Measurements from ENCODE around the gene ULBP3.
"Not testable (repeated sequence)": the region's sequence is repeated elsewhere in the genome, so short reads cannot be mapped to it uniquely, and the experiment has no call there.

ULBP3 gene

DNA sequence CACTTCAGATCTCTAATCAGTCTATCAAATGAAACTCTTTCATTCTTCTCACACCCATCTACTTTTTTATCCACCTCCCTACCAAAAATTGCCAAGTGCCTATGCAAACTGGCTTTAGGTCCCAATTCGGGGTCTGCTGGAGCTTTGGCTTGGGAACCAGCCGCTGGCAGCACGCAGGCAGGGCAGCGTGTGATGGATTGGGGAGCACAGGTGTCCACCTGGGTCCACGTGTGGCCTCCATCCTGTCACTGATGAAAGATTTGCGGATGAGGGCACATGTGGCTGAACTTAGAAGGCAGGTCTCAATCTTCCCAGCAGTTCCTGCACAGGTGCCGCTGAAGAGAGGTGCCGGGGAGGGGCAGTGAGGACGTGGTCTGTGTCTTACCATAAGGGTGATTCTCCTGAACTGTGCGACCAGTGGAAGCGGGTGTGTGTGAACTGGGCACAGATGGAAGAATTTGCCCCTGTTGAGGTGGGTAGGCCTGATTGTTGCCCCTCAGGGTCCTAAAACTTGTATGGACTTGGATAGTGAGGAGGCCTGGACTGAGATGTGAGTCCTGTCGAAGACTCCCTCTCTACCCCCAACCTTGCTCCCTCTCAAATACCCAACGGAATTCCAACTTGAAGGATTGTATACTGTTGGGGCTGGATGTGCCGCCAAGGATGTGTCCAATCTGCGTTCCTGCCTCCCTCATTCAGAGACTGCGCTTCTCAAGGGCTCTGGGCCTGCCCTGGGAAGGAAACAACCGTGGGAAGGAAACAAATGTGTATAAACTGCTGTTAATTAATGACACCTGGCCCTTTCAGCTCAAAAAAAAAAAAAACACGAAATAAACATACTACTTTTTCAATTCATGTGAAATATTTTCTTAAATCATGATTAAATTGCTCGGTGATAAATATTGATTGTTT, 25.2 kb downstream of the ULBP3 start:
- DNase-seq (ENCODE audit: low read depth in 1 of 2, low spot score in 1 of 2): no peak

DNA sequence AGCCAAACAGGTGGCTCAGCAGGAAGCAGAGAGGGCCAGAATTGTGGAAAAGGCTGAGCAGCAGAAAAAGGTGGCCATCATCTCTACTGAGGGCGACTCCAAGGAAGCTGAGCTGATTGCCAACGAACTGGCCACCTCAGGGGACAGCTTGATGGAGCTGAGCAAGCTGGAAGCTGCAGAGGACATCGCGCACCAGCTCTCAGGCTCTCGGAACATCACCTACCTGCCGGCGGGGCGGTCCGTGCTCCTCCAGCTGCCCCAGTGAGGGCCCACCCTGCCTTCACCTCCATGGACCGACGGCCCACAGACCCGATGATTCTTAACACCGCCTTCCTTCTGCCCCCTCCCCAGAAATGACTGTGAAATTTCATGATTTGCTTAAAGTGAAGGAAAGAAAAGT, 25.8 kb downstream of the ULBP3 start:
- no peak for DNase-seq (ENCODE audit: low read depth in 1 of 2, low spot score in 1 of 2)

DNA sequence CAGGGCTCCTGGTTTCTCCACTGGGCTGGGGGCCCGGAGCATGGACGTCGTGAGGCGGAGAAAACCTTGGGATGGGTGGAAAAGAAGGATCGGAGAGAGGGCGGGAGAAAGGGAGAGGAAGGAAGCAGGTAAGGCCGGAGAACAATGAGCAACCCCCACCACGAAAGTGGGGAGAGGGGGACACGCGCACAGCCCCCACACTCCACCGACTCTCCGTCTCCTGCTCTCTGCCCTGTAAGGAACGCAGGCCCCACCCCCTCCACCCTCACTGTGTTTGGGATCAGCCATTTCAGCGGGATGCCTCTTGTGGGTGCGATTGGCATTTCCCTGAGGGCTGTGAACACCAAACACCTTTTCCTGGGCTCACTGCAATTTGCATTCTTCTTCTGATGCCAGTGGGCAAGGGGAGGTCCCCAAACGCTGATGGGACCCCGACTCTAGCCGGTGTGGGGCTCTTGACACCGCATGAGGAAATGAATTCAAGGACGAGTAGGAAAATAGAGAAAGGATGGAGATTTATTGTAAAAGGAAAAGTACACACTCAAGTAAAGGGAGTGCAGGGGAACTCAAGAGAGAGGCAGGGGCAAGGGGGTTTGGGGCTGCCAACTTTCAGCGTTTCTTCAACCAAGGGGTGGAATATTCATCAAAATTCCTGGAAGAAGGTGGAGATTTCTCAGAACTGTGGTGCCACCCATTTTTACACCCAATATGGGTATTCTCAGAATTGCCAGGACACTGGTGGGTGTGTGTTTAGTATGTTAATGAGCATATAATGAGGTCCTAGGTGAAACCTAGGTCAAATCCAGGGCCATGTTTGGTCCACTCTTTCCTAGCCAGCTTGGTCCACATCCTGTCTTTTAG, 30.5 kb downstream of the ULBP3 start:
- no peak for DNase-seq (ENCODE audit: low read depth in 1 of 2, low spot score in 1 of 2)

DNA sequence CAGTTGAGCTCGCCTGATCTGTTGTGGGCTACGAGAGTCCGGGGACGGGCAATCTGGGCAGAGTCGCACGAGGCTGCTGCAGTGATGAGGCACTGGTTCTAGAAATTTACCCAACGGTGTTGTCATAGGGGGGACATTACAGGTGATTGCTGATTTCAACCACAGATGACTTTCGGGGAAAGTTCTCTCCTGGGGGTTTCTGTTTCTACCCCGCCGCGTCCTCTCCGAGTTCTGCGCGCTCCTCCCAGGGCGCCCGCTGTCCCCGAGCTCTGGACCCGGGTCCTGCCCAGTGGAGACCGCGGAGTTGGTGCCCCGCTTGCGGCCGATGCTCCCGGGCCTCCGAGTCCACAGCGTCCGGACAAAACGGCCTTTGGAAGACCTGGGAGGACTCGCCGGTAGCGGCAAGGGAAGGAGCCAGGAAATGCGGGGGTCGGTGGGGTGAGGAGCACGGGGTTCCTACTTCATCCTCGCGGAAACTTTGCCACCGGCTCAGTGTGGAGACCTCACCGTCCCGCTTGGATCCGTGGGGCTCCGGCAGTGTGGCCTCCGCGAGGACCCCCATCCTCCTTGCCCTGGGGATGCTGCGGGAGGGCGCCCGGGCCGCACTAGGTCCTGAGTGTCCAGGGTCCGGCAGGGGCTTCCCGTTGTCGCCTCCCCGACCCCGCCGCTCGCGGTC, 31.3 kb downstream of the ULBP3 start:
- DNase-seq (ENCODE audit: low read depth in 1 of 2, low spot score in 1 of 2): no peak

DNA sequence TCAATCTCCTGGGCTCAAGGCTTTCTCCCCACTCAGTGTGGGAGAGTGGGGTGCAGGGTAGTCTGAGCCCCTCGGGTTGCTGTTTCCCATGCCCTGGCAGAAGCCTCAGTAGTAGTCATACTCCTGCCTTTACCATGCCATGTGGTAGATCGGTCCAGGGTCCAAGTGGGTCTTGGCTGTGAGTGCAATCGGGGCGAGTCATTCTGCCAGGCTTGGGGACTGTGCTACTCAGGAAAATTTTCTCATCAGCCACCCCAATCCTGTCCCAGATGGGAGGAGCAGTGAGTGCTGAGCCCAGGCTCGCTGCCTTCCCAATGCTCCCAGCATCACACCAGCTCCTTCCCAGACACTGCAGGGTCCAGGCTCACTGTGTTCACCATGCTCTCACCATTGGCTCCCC, 32.8 kb downstream of the ULBP3 start:
- no peak for DNase-seq (ENCODE audit: low read depth in 1 of 2, low spot score in 1 of 2)

DNA sequence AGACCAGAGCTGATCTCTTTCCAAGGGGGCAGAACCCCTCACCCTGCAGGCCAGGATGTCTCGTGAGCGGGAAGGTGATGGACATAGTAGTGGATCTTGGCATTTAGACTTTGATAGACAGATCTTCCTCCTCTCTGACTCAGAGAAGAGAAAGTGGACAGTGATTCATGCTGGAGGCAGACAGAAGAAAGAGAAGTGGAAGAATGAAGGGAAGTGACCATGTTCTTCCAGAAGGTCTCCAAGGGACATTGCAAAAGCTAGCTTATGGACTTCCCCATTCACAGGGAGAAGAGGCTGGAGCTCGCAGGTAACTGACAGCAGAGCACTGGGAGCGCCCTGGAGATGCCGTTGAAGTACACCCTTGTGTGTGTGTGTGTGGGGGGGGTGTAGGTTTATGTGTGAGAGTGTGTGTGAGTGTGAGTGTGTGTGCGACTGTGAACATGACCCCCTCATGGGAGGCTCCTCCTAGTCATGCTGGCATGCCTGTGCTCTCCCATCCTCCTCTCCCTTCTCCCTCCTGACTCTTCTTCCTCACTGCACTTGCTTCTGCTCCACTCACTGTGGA, 35.6 kb downstream of the ULBP3 start:
- no peak for DNase-seq (ENCODE audit: low read depth in 1 of 2, low spot score in 1 of 2)

DNA sequence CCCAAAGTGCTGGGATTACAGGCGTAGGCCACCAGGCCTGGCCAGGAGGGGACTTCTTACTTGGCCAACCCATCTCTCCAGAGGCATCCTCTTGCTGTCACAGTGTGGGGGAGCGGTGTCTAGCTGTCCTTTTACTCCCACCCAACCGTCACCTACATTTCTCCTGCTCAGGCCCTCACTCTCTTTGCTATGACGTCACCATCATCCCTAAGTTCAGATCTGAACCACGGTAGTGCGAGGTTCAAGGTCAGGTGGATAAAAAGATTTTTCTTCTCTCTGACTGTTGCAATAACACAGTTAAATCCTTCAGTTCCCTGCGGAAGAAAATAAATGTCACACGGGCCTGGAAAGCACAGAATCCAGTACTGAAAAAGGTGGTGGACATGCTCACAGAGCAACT, 36.3 kb downstream of the ULBP3 start:
- DNase-seq (ENCODE audit: low read depth in 1 of 2, low spot score in 1 of 2): no peak

DNA sequence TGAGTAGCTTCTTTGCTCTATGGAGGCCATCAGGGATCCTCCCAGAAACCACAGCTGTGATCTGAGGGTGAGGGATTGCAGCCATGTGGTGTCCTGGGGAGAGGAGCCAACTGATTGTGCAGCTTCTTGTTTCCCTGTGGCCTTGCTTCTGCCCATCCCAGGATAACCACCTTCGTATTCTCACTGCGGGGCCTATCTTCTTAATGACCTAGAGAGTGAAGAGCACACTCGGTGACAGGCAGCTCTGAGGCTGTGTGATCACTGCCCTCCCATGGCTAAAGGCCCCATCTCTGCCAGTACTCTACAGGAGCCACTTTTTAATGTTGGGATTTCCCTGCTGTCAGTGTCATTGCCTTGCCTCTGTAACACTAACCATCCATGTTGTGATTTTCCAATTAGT, 38.3 kb downstream of the ULBP3 start:
- DNase-seq (ENCODE audit: low read depth in 1 of 2, low spot score in 1 of 2): no peak

DNA sequence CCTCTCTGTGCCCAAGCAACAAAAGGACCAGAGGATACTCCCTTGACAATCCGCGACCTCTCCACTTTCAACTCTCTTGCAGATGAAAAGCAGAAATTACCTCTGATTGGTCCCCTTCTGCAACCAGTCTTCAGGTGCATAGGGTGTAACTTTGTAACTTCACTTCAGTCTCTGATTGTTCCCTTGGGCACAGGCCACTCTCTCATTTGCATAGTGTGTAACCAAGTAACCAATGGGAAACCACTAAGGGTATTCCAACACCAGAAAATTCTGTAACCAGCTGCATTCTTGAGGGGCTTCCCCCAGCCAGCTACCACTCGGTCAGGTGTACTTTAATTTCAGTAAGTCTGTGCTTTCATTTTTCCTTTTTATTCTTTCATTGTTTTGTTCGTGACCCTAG, 39.2 kb downstream of the ULBP3 start:
- no peak for DNase-seq (ENCODE audit: low read depth in 1 of 2, low spot score in 1 of 2)

DNA sequence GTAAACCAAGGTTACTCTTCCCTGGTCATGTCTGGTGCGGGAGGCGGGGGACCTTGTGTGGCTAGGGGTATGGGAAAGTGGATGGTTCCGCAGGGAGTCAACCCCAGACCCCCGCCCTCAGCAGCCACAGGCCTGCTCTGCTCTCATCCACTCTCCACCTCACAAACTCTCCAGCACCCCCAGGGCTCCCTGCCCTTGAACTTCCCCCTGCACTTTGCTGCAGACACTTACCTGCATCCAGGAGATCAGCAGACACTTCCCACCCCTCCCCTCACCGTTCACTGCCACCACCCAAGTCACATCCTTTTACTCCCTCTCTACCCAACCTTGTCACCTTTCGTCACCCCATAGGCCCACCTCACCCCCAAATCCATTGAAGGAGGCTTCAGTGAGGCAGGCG, 39.6 kb downstream of the ULBP3 start:
- DNase-seq (ENCODE audit: low read depth in 1 of 2, low spot score in 1 of 2): no peak

DNA sequence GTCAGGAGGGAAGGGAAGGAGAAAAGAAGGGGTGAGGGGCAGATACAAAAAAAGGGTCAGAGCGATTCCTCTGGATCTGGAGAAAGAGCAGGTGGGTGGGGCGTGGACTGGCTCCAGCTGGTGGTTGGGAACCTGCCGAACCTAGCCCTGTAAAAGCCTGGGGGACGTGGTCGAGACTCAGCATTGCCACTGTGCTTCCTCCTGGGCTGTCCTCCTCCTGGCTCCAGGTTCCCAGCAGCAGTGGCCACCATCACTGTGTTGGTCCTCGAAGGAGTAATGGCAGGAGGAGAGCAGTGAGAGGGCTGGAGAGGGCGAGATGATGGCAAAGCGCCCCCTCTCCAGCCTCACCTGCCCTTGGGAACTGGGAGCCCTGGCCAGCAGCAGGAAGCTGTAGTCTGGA, 40.1 kb downstream of the ULBP3 start:
- no peak for DNase-seq (ENCODE audit: low read depth in 1 of 2, low spot score in 1 of 2)

DNA sequence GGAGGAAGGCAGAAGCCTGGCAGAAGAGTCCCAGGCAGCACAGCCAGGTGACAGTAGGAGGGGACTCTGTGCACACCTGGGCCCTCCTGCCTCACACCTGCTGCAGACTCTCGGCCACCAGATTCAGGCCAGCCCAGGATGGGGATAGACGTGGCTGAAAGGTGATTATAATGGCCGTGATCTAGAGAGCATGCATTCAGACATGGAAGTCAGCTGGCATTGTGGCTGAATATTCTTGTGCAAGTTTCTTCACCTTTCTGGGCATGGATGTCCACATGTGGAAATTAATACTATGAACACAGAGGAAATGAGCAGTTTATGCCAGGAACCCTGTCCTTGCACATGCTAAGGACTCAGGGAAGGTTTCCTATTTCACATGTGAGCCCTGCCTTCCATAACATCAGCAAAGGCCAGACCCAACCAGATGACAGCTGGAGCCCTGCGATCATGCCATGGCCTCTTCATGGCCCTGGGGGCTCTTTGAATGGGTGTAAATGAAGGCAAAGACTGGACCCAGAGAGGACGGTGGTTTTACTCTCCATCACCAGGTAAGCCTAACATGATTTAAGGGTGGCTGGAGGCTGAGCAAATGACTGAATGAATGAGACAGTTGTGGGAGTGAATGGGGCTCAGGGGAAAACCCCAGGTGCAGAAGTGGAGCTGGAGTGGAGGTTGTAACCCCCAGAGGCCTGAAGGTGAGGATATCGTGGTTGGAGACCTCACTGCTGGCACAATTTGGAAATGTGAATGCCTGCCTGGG, 40.9 kb downstream of the ULBP3 start:
- DNase-seq (ENCODE audit: low read depth in 1 of 2, low spot score in 1 of 2): no peak

DNA sequence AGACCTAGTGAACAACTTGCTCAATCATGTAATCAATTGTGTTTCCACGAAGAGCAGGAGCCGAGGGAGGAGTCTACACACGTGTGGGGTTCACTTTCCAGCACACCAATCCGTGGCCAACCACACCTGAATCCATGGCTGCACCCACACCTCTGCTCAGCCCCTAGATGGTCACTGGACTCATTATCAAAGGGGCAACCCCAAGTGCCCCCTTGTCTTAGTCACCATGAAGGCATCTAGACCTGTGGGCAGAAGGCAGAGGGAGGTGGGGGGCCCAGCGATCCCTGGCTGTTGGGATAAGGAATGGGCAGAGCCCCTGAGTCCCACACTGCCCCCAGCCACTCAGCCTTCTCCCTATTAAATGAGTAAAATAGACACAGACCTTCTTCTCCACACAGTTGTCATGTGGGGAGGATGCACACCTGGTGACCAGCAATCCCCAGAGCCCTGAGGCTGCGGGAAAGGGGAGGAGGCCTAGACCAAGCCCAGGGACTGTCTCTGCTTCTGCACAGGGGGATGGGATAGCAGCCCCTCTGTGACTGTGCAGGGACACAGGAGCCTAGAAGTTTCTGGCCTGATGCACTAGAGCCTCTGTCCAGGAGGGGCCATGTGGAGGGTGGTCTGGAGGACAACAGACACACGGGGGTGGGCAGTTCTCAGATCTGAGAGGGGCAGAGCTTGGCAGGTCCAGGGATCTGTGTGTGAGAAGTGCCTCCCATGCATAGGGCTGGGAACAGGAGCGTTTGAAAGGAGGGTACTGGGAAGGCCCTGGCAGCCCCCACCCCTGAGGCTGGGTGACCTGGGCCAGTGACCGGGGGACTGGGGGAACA, 41.7 kb downstream of the ULBP3 start:
- DNase-seq (ENCODE audit: low read depth in 1 of 2, low spot score in 1 of 2): no peak

DNA sequence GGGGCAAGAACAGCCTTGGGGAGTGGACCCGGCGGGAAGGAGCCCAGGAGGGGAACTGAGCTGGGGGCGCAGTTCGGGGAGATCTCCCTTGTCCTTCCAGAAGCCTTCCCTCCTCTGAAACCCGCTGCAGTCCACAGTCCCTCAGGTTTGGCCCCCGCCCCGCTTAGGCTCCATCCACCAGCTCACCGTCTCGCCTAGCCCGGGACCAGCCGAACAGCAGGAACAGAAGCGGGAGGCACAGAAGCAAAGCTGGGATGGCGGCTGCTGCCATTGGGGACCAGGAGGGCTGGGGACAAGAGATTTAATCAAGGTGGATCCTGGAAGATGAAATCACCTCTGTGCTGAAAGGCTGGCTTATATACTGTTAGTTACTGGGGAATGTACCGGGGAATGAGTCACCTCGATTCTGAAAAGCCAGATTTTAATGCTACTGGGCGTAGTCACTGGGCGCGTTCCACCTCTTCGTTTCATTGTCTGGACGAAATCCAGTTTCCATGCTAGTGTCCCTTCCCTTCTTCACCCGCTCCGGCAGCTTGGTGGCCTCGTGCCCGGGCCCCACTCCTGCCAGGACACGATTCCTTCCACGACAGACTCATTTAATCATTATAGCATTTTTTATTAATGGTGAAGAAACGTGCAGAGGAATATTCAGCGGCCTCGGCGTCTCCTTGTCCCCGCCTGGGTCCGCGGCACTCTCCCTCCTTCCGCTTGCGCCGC, 43.6 kb downstream of the ULBP3 start, which contains the start of gene RAET1L:
TSS of gene RAET1L (minus strand) at position 332 of the 717 bp plus-strand sequence. CDS start at position 271, 61 bp downstream.
- no peak for DNase-seq (ENCODE audit: low read depth in 1 of 2, low spot score in 1 of 2)

DNA sequence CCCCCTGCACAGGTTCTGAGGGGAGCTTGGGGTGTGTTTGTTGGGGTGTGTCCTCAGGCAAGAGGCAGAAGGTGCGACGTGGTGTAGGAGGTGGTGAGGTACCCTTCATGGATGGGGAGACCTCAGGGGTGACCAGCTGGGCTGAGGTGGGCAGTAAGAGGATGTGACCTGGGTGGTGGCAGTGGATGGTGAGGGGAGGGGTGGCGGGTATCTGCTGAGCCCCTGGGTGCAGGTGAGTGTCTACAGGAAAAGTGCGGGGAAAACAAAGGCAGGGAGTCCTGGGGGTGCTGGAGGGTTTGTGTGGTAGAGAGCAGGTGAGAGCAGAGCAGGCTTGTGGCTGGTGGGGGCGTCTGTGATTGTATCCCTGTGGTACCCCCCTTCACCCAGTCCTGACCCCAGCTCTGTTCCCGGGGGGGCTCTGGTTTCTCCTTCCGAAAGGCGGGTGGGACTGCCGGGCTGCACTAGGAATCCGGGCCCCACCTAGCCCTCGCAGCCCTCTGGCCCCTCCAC, 44.2 kb downstream of the ULBP3 start:
- no peak for DNase-seq (ENCODE audit: low read depth in 1 of 2, low spot score in 1 of 2)

DNA sequence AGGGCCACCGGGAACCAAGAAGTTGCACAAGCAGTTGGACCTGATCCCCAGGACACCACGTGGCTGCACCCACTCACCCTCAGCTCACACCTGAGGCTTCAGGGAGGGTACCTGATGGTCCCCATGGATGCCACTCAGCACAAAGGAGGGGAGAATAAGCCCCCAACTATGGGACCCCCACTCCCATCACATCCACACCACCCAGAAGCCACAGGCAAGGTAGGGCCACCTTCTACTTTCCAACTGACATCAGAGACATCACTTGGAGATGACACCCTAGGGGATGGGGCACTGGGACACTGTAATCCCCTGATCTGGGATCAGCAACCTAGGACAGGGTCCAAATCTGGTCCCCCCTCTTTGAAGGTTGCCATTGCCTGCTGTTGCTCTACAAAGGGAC, 44.9 kb downstream of the ULBP3 start:
- not testable (repeated sequence) for DNase-seq (ENCODE audit: low read depth in 1 of 2, low spot score in 1 of 2)

DNA sequence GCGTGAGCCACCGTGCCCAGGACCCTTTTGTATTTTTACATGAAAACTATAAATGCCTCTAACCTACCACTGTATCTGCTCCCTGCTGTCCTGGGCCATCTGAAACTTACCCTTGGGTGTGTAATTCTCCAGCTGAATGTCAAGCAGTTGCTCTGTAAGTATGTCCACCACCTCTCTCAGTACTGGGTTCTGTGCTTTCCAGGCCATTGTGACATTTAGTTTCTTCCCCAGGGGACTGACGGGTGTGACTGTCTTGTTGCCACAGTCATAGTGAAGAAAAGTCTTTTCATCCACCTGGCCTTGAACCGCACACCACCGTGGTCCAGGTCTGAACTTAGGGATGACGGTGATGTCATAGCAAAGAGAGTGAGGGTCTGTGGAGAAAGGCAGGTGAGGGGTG, 47.1 kb downstream of the ULBP3 start:
- not testable (repeated sequence) for DNase-seq (ENCODE audit: low read depth in 1 of 2, low spot score in 1 of 2)

DNA sequence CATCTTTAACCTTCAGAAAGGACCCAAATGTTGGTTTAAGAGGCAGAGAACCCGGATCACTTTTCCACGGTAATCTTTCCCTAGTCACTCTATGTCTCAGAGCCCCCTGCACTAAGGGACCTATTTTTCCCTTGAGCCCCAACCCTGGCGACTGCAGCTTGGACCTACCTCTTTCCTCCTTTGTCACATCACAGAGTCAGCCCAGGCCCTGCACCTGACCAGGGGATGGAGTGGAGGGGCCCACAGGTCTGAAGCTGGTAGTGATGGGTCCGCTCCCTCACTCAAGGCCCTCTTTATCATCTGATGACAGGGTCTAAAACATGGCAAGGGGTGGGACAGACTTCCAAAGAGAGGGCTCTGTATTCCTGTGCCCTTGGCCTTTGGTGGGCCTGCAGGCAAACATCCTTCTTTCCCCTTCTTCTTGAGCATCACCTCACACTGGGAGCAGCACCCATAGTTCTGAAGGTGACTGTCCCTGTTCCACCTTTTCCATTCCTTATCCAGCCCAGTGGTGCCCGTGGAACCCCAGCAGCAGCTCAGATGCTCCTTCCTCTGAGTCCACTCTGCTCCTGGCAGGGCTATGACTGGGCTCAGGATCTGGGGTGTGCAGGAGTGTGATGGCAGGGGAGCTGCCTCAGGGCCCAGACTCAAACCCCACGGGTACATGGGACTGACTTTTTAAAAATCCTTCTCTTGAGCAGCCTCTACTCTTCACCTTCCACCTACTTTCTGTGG, 49.9 kb downstream of the ULBP3 start:
- DNase-seq (ENCODE audit: low read depth in 1 of 2, low spot score in 1 of 2): no peak

All from activated T-helper 1 cell treated with anti-CD3 and anti-CD28 coated beads, Interleukin-2, amount 50 U/mL, for 16 hours (primary cell).